OCI-LY3 (cell line): Measurements from ENCODE around the gene MPND.
A peak's percentile ranks its signal among the peaks of the same experiment; 100 is the strongest.

Experiments
- CTCF ChIP-seq: fragments of 200-600, 300-600 bp; sonication (generic); IDR thresholded peaks from 2 replicates; pipeline ENCODE4 v1.5.1; 2014; ENCODE audit warnings: antibody characterized with exemption, low read length, low read depth
- EZH2phosphoT487 ChIP-seq: fragments of 200-600 bp; shearing (Covaris generic); IDR thresholded peaks from 2 replicates; pipeline ENCODE4 v1.6.1; 2018; ENCODE audit warnings: antibody characterized with exemption, mixed run types, low read depth

- TF ChIP-seq CTCF, result peak; percentile 68
- TF ChIP-seq EZH2phosphoT487, result no peak
These were observed 9.3 kb downstream of the MPND start for GRCh38 chr19:4352701-4353121.
